ENCODE measurements around the gene WNT10A. TPM values are rescaled to one million over a fixed set of nuclear protein-coding genes. Genes with fewer than 3 reads are reported as not detected.
A peak's percentile ranks its signal among the peaks of the same experiment; 100 is the strongest.

Gene WNT10A
- total RNA-seq, 1 donor from 2014 or later = 2.4 TPM

DNA sequence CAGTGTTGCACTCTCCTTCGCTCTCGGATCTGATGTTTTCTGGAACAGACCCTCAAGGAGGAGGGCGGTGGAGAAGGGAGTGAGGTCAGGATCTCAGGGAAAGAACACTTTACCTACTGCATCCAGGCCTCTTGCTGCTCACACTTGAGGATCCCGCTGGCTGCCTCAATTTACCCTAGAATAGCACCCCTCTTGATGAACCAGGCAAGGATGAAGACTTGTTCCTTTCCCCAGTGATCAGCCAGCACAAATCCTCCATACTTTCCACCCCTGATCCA, 14.2 kb downstream of the WNT10A start:
- Histone ChIP-seq H3K4me3 (ENCODE audit: low read depth, low read length) (no peak overlapping the region), H3K27me3 (ENCODE audit: control insufficient read depth, insufficient read depth, low read length) (no peaks in the 10 kb centered on the region), H3K36me3 (ENCODE audit: control insufficient read depth, insufficient read depth, low read length) (peaks cover 3% of the 10 kb centered on the region)
- TF ChIP-seq, protein P1, sequence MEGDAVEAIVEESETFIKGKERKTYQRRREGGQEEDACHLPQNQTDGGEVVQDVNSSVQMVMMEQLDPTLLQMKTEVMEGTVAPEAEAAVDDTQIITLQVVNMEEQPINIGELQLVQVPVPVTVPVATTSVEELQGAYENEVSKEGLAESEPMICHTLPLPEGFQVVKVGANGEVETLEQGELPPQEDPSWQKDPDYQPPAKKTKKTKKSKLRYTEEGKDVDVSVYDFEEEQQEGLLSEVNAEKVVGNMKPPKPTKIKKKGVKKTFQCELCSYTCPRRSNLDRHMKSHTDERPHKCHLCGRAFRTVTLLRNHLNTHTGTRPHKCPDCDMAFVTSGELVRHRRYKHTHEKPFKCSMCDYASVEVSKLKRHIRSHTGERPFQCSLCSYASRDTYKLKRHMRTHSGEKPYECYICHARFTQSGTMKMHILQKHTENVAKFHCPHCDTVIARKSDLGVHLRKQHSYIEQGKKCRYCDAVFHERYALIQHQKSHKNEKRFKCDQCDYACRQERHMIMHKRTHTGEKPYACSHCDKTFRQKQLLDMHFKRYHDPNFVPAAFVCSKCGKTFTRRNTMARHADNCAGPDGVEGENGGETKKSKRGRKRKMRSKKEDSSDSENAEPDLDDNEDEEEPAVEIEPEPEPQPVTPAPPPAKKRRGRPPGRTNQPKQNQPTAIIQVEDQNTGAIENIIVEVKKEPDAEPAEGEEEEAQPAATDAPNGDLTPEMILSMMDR (IDR thresholded peaks at IDR 0.05; ENCODE audit: insufficient read depth, low read length, severe bottlenecking) = no peak
- FAIRE-seq (no peak), DNase-seq (ENCODE audit: low read depth) (no peak)

DNA sequence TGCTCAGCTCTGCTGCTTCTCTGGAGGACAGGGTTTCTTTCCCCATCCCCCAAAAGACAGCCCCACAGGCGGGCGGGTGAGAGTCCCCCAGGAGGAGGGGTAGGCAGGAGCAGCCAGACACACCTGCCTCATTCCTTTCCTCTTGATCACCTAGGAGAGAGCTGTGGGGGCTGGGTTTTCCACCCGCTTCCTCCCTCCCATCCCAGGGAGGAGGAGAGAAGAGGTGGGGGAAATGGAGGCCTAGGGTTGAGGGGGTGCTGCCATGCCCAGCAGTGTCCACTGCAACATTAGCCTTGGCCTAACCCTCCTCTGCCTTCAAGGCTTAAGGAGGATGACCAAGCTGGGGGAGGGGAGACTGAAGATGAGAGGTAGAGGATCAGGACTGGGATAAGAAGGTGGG, 14.7 kb downstream of the WNT10A start:
- TF ChIP-seq, protein P1 (IDR thresholded peaks at IDR 0.05; ENCODE audit: insufficient read depth, low read length, severe bottlenecking) = no peak
- Histone ChIP-seq H3K36me3 (ENCODE audit: control insufficient read depth, insufficient read depth, low read length) (peaks cover 1% of the 10 kb centered on the region), H3K27me3 (ENCODE audit: control insufficient read depth, insufficient read depth, low read length) (no peaks in the 10 kb centered on the region), H3K4me3 (ENCODE audit: low read depth, low read length) (no peak overlapping the region)
- peak; percentile 69 for DNase-seq (ENCODE audit: low read depth)
- FAIRE-seq = no peak

DNA sequence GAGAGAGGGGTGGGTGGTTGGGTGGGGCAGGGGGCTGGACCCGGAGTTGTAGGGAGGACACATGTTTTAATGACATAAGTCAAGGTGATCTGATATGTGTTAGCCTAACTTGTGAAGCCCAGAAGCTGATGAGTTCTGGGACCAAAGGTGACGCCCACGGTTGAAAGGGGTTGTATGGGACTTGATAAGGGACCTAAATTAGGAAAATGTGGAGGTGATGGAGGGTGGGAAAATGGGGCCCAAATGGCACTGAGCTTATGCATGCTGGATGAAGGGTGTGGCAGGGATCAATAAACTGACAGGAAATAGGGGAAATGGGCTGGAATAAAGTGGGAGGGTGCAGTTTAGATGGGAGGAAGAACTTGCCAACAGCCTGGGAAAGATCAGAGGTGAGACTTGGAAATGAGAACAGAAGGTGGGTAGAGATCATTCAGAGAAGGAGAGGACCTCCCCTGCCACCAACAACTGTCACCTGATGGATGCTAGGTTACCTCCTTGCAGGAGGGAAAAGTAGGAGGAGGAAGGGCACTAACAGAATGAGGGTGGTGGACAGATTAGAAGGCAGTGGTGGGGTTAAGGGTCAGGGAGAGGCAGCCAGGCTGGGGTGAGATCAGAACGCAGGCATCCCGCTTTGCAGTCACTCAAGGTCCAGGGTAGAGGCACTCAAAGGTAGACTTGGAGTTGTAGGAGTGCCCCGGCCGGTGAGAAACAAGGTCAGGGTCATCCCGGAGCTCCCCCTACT, 15.3 kb downstream of the WNT10A start:
- Histone ChIP-seq H3K36me3 (ENCODE audit: control insufficient read depth, insufficient read depth, low read length) (no peaks in the 10 kb centered on the region), H3K27me3 (ENCODE audit: control insufficient read depth, insufficient read depth, low read length) (peaks cover 2% of the 10 kb centered on the region), H3K4me3 (ENCODE audit: low read depth, low read length) (no peak overlapping the region)
- no peak for DNase-seq (ENCODE audit: low read depth)
- TF ChIP-seq, protein P1 (IDR thresholded peaks at IDR 0.05; ENCODE audit: insufficient read depth, low read length, severe bottlenecking) = no peak
- FAIRE-seq = peak; percentile 40

DNA sequence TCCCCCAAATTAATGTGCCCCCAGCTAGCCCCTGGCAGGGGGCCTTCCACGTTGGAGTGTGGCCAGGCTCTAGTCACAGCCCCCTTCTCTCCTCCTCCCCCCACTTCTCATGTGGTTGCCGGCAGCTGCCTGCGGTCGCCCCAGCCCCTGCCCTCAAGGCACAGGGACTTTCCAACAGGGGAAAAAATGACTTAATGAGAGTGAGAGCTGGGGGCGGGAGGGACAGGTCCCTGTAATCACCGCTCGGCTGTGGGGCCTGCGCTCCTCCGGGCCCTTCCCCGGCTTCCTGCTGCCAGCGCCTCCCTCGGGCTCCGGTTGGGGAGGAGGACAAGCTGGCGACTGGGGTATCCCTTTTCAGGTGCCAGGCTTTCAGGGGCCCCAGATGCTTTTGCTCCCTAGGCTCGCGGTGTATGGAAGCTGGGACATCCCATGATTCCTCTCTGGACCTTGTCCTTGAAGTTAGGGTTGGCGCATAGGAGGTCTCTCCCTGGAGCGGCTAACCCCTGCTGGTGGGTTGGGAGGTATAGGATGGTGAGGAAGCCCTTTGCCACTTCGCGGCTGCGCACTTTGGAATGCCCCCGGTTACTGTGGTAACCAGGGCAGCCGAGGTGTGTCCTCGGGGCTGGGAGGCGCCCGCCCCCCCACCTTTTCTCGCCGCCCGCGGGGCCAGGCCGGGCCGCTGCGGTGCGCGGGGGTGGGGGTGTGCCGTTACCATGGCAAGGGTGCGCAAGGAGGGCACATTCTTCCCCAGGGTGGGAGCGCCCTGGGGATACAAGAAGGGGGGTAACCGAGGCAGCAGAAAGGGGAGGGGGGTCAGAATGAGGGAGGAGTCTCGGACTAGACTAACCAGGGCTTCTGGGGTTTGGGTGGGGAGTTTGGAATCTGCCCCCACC, 16.1 kb downstream of the WNT10A start:
- H3K27me3 ChIP-seq (ENCODE audit: control insufficient read depth, insufficient read depth, low read length) = peaks cover 2% of the 10 kb centered on the region
- peak; percentile 49 for DNase-seq (ENCODE audit: low read depth)
- no peak for FAIRE-seq
- no peaks in the 10 kb centered on the region for H3K36me3 ChIP-seq (ENCODE audit: control insufficient read depth, insufficient read depth, low read length)
- peak overlapping the region; percentile 8 for H3K4me3 ChIP-seq (ENCODE audit: low read depth, low read length)
- TF ChIP-seq, protein P1 (IDR thresholded peaks at IDR 0.05; ENCODE audit: insufficient read depth, low read length, severe bottlenecking) = no peak

DNA sequence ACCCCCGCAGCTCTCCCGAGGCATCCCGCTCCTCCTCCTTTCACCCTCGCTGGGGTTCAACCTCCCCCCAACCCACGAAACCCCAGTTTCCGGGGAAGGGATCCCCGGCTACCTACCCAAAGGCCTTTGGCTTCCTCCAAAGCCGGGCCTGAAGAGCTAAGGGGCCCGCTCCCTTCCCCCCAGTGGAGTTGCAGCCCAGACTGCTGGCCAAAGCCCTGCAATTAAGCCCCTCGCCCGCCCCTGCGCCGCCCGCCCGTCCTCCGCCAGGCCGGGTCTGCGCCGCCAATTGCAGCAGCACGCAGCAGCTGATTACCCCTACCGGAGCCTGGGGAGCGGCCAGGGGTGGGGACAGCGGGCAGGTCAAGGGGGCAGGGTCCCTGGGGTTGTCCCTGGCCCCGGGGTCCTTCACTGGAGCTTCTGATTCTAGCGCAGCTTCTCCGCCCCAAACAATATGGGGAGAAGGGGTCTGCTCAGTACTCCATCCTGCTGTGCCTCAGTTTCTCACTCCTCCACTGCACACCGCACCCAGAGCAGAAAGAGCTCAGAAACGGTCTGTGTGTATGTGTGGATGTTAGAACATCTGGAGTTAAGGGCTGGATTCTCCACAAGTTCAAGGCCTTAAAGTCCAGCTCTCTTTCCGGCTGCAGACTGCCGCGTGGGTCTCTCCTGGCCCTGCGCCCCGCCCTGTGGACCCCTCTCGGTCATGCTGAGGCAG, 16.9 kb downstream of the WNT10A start:
- DNase-seq (ENCODE audit: low read depth) (no peak), FAIRE-seq (no peak)
- H3K27me3 ChIP-seq (ENCODE audit: control insufficient read depth, insufficient read depth, low read length) = peaks cover 2% of the 10 kb centered on the region
- TF ChIP-seq, protein P1 (IDR thresholded peaks at IDR 0.05; ENCODE audit: insufficient read depth, low read length, severe bottlenecking) = no peak
- H3K4me3 ChIP-seq (ENCODE audit: low read depth, low read length) = no peak overlapping the region
- H3K36me3 ChIP-seq (ENCODE audit: control insufficient read depth, insufficient read depth, low read length) = no peaks in the 10 kb centered on the region
